Measurements from ENCODE around the gene BBX.

The BBX gene

DNA sequence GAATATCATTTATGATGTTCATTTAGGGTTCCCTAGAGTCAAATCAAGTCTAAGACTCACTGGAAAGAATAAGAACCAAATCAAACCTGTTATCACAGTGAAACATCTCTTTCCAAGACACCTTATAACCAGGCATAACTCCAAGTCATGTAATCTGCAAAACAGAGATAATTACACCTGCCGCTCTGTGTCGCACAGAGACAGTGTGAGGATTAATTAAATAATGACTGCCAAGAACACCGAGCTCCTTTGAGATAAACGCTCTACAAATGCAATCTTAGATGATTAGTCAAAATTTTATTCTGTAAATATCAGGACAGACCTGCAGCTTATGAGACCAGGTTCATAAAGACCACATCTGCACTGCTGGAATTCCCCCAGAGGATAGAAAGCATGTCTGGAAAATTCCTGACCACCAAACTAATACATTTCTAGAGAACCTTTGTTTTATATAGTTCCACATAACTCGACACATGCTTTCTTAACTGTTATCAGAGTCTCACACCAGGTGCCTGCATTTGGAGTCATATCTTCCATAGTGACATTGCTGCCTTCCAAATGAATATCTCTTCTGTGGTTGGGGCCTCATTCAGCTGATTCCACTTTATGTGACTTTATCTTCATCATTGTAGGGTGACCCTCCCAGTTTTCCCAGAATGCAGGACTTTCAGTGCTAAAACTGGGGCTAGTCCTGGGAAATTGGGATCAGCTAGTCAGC, 315.3 kb downstream of the BBX start:
- no peak for TF ChIP-seq GATA3 (IDR thresholded peaks at IDR 0.05; ENCODE audit: low read depth, low read length)
- TF ChIP-seq GATA2 (IDR thresholded peaks at IDR 0.05; ENCODE audit: low read depth, low read length) = no peak

GRCh38 chr3:107841831-107842230, 319.1 kb downstream of the BBX start:
- TF ChIP-seq GATA3 (IDR thresholded peaks at IDR 0.05; ENCODE audit: low read depth, low read length) (no peak), GATA2 (IDR thresholded peaks at IDR 0.05; ENCODE audit: low read depth, low read length) (no peak)

DNA sequence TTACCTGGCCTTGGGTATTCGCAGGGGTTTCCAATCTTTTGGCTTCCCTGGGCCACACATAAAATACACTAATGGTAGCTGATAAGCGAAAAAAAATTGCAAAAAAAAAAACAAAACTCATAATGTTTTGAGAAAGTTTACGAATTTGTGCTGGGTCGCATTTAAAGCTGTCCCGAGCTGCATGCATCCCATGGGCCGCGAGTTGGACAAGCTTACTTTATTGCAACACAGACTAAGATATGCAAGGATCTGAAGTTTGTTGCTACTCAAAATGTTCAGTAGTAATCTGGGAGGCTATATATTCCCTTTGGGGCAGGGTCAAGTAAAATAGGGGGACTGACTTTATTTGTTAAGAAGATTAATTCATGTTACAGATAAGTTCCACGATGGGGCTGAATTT, 320.2 kb downstream of the BBX start:
- no peak for TF ChIP-seq GATA3 (IDR thresholded peaks at IDR 0.05; ENCODE audit: low read depth, low read length)
- no peak for TF ChIP-seq GATA2 (IDR thresholded peaks at IDR 0.05; ENCODE audit: low read depth, low read length)

GRCh38 chr3:107845380-107846278, 322.9 kb downstream of the BBX start:
- TF ChIP-seq GATA3 (IDR thresholded peaks at IDR 0.05; ENCODE audit: low read depth, low read length) (no peak), GATA2 (IDR thresholded peaks at IDR 0.05; ENCODE audit: low read depth, low read length) (no peak)

- TF ChIP-seq GATA2 (IDR thresholded peaks at IDR 0.05; ENCODE audit: low read depth, low read length) = no peak
- TF ChIP-seq GATA3 (IDR thresholded peaks at IDR 0.05; ENCODE audit: low read depth, low read length) = no peak
These were observed 323.6 kb downstream of the BBX start for GRCh38 chr3:107846279-107846852.

- TF ChIP-seq GATA2 (IDR thresholded peaks at IDR 0.05; ENCODE audit: low read depth, low read length) (no peak), GATA3 (IDR thresholded peaks at IDR 0.05; ENCODE audit: low read depth, low read length) (no peak)
These were observed 325.0 kb downstream of the BBX start for GRCh38 chr3:107847791-107848190.

GRCh38 chr3:107848351-107848915, 325.7 kb downstream of the BBX start:
- TF ChIP-seq GATA3 (IDR thresholded peaks at IDR 0.05; ENCODE audit: low read depth, low read length) (no peak), GATA2 (IDR thresholded peaks at IDR 0.05; ENCODE audit: low read depth, low read length) (no peak)

DNA sequence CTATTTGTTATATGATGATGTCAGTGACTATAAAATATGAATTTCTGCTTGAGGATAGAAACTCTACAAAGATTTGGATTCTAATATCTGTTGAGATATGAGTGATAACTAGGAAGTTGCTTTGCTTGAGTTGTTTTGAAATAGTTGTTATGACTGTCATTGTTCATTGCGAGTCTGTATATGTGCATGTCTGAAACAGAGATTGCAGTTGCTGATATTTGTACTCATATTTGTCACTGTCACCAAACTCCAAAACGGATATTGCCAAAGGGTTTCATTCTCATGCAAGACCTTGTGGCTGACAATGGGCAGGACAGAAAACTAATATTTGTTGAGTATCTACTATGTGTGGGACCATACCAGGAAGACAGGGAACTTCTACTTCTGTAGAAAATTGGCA, 327.9 kb downstream of the BBX start:
- TF ChIP-seq GATA2 (IDR thresholded peaks at IDR 0.05; ENCODE audit: low read depth, low read length) (no peak), GATA3 (IDR thresholded peaks at IDR 0.05; ENCODE audit: low read depth, low read length) (no peak)

GRCh38 chr3:107853821-107854220, 331.1 kb downstream of the BBX start:
- no peak for TF ChIP-seq GATA3 (IDR thresholded peaks at IDR 0.05; ENCODE audit: low read depth, low read length)
- TF ChIP-seq GATA2 (IDR thresholded peaks at IDR 0.05; ENCODE audit: low read depth, low read length) = no peak

- no peak for TF ChIP-seq GATA2 (IDR thresholded peaks at IDR 0.05; ENCODE audit: low read depth, low read length)
- TF ChIP-seq GATA3 (IDR thresholded peaks at IDR 0.05; ENCODE audit: low read depth, low read length) = no peak
These were observed 332.0 kb downstream of the BBX start for GRCh38 chr3:107854733-107855132.

DNA sequence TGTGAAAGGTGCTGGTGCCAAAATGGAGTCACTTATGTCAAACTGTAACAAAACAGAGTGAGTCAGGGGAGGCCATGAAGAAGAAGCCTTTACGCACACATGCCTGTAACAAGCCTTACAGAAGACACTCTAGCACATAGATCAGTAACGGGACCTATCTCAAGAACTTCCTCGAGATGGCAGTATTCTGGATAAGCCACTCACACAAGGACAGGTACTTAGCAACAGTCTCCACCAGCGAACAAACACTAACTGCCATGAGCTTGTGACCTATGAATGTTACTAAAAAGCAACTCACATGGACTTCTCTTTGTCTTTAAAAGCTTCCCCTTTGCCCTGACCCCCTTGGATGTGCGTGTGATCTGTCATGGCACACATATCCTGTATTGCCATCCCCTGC, 332.9 kb downstream of the BBX start:
- TF ChIP-seq GATA2 (IDR thresholded peaks at IDR 0.05; ENCODE audit: low read depth, low read length) (no peak), GATA3 (IDR thresholded peaks at IDR 0.05; ENCODE audit: low read depth, low read length) (no peak)

DNA sequence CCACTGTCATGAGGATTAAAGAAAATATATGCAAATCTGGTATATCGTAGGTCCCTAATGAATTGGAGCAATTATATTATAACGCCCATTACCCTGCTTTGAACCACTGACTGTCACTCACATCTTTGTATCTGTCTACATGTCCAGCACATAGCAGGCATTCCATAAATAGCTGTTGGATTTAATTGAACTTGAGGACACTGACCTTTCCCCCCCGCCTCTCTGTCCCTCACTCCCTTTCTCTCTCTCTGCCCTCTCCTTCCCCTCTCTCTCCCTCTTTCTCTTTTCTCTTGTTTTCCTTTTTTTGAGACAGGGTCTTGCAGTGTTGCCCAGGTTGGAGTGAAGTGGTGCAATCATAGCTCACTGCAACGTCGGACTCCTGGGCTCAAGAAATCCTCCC, 335.1 kb downstream of the BBX start:
- TF ChIP-seq GATA3 (IDR thresholded peaks at IDR 0.05; ENCODE audit: low read depth, low read length) (no peak), GATA2 (IDR thresholded peaks at IDR 0.05; ENCODE audit: low read depth, low read length) (no peak)

GRCh38 chr3:107858876-107859275, 336.1 kb downstream of the BBX start:
- TF ChIP-seq GATA3 (IDR thresholded peaks at IDR 0.05; ENCODE audit: low read depth, low read length) (no peak), GATA2 (IDR thresholded peaks at IDR 0.05; ENCODE audit: low read depth, low read length) (no peak)
